NCI-H1417 (cell line): ENCODE measurements around the gene WFIKKN1.

Experiments used
- DNase-seq, 3 experiments: peaks; one replicate each; lab custom pipeline; 2025; lab: John Stamatoyannopoulos, UW

WFIKKN1 gene

DNA sequence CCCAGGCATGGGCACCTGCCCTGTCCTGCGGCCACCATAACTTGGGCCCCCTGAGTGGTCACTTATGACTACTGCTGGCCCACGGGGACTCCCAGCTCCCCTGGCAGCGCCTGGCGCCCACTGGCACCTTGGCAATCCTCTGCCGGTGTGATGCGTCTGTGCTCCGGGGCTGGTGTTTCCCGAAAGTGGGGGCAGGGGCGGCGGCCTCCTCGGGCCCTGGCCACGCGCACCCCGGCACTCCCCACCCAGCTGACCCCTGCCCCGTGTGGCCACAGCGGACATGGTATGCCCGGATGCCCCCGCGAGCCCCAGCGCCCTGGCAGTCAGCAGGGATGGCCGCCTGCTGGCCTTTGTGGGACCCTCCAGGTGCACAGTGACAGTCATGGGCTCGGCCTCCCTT, 26.7 kb downstream of the WFIKKN1 start:
- DNase-seq: no peak

- DNase-seq: no peak
Observed at GRCh38 chr16:658679-659571, 28.1 kb downstream of the WFIKKN1 start.

DNA sequence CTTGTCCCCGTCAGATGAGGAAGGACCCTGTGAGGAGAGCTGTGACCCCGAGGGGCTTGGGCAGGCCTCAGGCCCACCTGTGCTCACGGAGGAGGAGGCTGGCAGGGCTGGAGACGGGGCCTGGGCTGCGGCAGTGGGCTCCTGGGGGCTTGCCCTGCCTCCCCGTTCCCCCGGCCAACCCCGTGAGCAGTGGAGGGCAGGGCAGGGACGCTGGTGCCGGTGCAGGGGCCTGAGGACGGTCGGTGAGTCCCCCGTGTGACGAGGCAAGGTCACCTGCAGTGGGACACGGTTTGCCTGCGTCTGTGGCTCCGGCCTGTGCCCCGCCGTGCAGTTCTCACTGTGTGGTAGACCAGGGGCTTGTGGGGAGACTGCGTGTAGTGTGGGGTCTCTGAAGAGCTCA, 28.8 kb downstream of the WFIKKN1 start:
- no peak for DNase-seq

- DNase-seq: no peak
Observed at GRCh38 chr16:660132-660458, 29.3 kb downstream of the WFIKKN1 start.

DNA sequence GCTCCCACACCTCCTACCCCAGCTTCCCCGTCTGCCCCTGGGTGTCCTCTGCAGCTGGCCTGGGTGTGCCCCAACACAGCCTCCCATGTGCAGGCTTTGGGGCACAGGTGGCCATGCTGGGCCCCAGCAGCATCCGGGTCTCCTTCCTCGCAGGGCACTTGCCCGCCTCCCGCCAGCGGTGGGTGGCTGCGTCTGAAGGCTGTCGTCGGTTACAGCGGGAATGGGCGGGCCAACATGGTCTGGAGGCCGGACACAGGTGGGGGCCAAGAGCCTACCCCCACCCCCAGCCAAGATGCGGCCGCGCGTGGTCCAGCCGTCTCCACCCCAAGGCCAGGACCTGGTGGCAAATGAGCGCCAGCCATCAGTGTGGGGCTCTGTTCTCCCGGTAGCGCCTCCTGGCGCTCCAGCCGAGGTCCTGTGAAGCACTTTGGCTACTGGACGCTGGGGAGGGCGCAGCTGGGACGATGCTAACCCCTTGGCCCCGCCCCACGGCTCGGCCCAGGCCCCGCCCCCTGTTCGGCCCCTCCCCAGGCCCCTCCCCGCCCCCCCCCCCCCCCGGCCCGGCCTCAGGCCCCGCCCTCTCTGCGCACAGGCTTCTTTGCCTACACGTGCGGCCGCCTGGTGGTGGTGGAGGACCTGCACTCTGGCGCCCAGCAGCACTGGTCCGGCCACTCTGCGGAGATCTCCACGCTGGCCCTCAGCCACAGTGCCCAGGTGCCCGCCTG, 29.8 kb downstream of the WFIKKN1 start:
- DNase-seq: peak; percentile 86 to 91 (median 89)

DNA sequence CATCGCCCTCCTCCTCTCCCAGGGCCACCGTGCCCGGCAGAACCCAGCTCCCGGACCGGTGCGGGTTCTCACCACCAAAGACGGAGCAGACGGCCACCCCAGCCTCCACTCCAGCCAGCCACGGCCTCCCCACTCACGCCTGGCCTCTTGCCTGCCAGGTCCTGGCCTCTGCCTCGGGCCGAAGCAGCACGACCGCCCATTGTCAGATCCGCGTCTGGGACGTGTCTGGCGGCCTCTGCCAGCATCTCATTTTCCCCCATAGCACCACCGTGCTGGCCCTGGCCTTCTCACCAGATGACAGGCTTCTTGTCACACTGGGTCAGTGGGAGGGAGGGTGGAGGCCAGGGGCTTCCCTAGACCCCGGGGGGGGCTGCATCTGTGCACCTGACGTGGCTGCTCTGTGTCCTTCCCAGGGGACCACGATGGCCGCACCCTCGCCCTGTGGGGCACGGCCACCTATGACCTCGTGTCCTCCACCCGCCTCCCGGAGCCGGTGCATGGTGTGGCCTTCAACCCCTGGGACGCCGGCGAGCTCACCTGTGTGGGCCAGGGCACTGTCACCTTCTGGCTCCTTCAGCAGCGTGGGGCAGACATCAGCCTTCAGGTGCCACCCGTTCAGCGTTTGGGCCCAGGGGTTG, 30.5 kb downstream of the WFIKKN1 start:
- no peak for DNase-seq

DNA sequence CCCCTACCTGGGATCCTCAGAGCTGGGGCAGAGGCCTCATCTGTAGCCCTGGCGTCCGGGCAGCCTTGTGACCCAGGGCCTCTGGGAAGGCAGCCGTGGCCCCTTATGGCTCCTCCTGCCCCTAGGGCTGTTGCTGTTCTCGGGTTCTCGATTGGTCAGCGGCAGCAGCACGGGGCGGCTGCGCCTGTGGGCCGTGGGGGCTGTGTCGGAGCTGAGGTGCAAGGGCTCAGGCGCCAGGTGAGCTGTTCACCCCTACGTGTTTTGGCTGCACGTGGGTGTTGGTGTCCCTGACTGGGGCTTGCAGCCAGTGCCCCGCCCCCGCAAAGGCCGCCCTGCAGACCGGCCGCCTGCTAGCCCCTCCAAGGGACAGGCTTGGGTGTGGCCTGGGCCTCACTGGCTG, 31.3 kb downstream of the WFIKKN1 start:
- DNase-seq: no peak

DNA sequence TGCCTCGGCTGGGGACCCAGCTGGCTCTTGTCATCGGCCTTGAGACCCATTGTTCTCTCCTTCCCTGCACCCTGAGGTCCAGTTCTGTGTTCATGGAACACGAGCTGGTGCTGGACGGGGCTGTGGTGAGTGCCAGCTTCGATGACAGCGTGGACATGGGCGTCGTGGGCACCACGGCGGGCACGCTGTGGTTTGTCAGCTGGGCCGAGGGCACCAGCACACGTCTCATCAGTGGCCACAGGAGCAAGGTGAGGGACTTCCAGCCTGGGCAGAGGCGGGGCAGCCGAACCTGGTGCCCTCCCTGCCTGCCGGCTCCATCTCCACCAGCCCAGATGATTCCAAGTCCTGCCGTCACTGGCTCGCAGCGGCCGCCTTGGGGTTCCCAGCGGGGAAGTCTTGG, 31.8 kb downstream of the WFIKKN1 start:
- DNase-seq: no peak

GRCh38 chr16:666572-666971, 35.8 kb downstream of the WFIKKN1 start:
- DNase-seq: no peak

DNA sequence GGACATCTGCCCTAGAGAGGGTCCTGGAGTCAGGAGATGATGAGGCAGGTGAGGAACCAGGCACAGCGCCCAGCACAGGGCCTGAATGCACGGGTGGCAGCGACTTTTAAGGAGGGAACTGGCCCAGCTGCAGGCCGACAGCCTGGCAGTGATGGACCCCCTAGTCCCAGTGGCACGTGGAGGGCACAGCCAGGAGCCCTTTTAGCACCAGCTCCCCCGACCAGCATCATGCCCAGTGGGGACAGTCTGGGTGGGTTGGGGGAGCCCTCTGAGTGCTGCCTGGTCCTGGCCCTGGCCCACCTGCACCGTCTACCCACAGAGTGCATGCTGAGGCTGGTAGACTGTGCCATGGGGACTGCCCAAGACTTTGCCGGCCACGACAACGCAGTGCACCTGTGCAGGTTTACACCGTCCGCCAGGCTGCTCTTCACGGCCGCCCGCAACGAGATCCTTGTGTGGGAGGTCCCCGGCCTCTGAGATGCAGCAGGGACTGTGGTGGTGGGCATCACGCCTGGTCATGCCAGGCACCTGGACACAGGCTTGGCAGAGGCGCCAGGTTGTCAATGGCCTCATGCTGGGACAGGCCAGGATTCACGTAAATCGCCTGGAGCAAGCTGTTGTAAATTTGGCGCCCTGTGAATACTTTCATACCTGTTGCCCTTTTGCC, 36.5 kb downstream of the WFIKKN1 start:
- DNase-seq: peak in 1 of 3 experiments; percentile 14

DNA sequence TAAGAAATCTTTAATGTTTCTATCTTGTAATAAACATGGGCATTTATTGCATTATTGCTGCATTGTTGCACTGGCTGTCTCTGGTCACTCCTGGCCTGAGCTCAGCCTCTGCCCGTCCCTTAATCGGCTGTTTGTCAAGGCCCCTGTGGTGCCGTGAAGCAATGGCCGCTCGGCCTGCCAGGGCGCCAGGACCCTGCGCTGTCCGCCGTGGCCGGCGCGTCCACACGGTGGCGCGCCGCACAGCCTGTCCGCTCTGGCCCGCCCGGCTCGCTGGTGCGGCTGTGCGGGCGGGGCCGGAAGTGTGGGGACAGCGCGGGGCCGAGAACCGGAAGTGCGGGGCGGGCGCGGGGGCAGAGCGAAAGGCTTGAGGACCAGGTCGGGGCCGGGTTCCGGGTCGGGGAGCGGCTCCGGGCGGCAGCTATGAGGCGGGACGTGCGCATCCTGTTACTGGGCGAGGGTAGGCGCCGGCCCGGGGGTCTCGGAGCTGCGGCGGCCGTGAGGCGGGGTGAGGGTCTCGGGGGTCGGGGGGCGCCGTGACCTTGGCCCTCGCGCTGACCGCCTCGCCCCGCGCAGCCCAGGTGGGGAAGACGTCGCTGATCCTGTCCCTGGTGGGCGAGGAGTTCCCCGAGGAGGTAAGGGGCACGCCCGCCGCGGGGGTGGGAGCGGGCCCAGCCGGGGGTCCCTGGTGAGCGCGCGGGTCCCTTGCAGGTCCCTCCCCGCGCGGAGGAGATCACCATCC, 37.2 kb downstream of the WFIKKN1 start, which contains the start of gene RHOT2:
RHOT2 (plus strand) TSS at position 353 of the 739 bp plus-strand sequence; CDS start at position 421, 68 bp downstream.
- peak; percentile 90 to 98 (median 93) for DNase-seq

- DNase-seq: no peak
Observed at GRCh38 chr16:668519-669171, 37.9 kb downstream of the WFIKKN1 start.

DNA sequence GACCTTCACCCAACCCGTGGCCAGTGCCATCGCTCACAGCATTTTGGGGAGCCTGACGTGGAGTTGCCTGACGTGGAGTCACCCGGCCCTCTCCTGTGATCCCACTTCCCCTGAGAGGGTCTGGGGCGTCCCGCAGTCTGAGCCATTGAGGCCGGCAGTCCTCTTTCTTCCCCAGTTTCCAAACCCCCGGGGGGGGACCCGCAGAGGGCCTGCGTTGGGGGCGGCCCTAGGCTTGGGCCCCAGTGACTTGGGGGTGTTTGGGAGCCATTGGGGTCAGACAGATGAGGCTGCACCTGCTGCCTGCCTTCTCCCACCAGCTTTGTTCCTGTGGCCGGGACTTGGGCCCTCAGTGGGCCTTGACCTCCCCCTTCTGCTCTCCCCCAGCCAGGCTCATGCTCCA, 38.9 kb downstream of the WFIKKN1 start:
- DNase-seq: no peak

GRCh38 chr16:670485-671352, 39.9 kb downstream of the WFIKKN1 start:
- no peak for DNase-seq

GRCh38 chr16:671353-672131, 40.8 kb downstream of the WFIKKN1 start:
- DNase-seq: no peak

- DNase-seq: no peak
Observed at GRCh38 chr16:672371-672770, 41.6 kb downstream of the WFIKKN1 start.

- no peak for DNase-seq
Observed at GRCh38 chr16:672851-673250, 42.1 kb downstream of the WFIKKN1 start.

DNA sequence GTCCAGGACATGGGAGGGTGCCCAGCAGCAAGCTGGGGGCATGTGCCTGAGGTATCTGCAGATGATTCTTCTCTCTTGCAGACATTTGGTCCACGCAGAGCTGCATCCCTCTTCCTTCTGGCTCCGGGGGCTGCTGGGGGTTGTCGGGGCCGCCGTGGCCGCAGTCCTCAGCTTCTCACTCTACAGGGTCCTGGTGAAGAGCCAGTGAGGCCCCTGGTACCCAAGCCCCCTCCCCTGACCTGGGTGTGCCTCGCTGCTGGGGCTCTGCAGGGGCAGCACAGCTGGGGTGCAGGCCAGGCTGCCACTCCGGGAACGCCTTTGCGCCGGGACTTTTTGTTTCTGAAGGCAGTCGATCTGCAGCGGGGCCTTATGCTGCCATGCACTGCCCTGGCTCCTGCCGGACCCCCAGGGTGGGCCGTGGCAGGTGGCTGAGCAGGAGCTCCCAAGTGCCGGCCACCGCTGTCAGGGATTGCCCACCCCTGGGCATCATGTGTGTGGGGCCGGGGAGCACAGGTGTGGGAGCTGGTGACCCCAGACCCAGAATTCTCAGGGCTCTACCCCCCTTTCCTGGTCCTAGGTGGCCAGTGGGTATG, 42.7 kb downstream of the WFIKKN1 start:
- DNase-seq: no peak
